Lung (tissue), 12 donors: Measurements from ENCODE around the gene ZNF618. TPM values are rescaled to one million over a fixed set of nuclear protein-coding genes. Genes with fewer than 3 reads are reported as not detected.
A peak's percentile ranks its signal among the peaks of the same experiment; 100 is the strongest.

Source experiments
- ATAC-seq: fragments of 200-7000 bp; cut with Tn5 transposase; one replicate; pipeline ENCODE4 v1.9.1; 2020; ENCODE audit warnings: moderate number of reproducible peaks; ENCODE audit not compliant: insufficient read depth, low FRiP score
- DNase-seq, 3 donors: peaks; one replicate each; pipeline ENCODE4 v3.0.0-alpha.2; 2013 to 2017
- H3K27ac ChIP-seq, 2 donors: one replicate each; pipeline ENCODE4 v1.5.1; 2013; ENCODE audit warnings: mild to moderate bottlenecking in 2 of 2, moderate library complexity in 2 of 2, control low read depth in 1 of 2, inconsistent platforms in 1 of 2, low read depth in 1 of 2, low read length in 1 of 2
- H3K27me3 ChIP-seq, 3 donors: one replicate each; pipeline ENCODE4 v1.5.1; 2013; ENCODE audit warnings: low read length in 2 of 3; ENCODE audit not compliant: control insufficient read depth in 3 of 3, insufficient read depth in 3 of 3
- H3K36me3 ChIP-seq, 4 donors: one replicate each; pipeline ENCODE4 v1.5.1; 2013; ENCODE audit warnings: low read length in 4 of 4, mild to moderate bottlenecking in 1 of 4, moderate library complexity in 1 of 4; ENCODE audit not compliant: control insufficient read depth in 4 of 4, insufficient read depth in 4 of 4
- H3K4me1 ChIP-seq, 5 donors: one replicate each; pipeline ENCODE4 v1.5.1; 2013; ENCODE audit warnings: low read length in 5 of 5, mild to moderate bottlenecking in 2 of 5, moderate library complexity in 1 of 5; ENCODE audit not compliant: control insufficient read depth in 5 of 5, insufficient read depth in 5 of 5
- H3K4me3 ChIP-seq: one replicate; pipeline ENCODE4 v1.5.1; 2013; ENCODE audit warnings: mild to moderate bottlenecking, control low read depth, moderate library complexity
- H3K9ac ChIP-seq, 2 donors: one replicate each; pipeline ENCODE4 v1.5.1; 2013; ENCODE audit warnings: low read length in 2 of 2, control low read depth in 1 of 2; ENCODE audit not compliant: insufficient read depth in 1 of 2
- H3K9me3 ChIP-seq, 4 donors: one replicate each; pipeline ENCODE4 v1.5.1; 2013; ENCODE audit warnings: low read length in 3 of 4, mild to moderate bottlenecking in 1 of 4, moderate library complexity in 1 of 4; ENCODE audit not compliant: control insufficient read depth in 4 of 4, insufficient read depth in 3 of 4
- CTCF ChIP-seq: IDR thresholded peaks from 2 replicates; pipeline ENCODE4 v1.5.1; 2012; ENCODE audit warnings: mild to moderate bottlenecking; ENCODE audit errors: control extremely low read depth, extremely low read depth
- WGBS, 2 donors: extraction: QIAGEN DNeasy Blood & Tissue Kit; methylation state at CpG; one replicate each; pipeline ENCODE4 v1.1.7; 2013; 5-methylcytosine and 5-hydroxymethylcytosine counted together
- polyA plus RNA-seq, 2 donors: library from polyadenylated mRNA; stranded (reverse); fragments of 200-250 nt; gene quantifications; one replicate each; pipeline ENCODE4 v1.2.1, GENCODE V29; 2013
- total RNA-seq, 2 donors: library from RNA; depleted of rRNA in 1 of 2; stranded (reverse); fragments of >200 nt in 1 of 2; gene quantifications; one replicate each; pipeline ENCODE4 v1.2.1, GENCODE V29; 2014 to 2021
- donor health status: control.
- donor health status: control.
- donor health status: Bipolar disorder and iron deficiency.
- donor health status: healthy.
- donor health status: DM: yes; HTN: yes; CAD: no.

Gene ZNF618
- total and polyA plus RNA-seq, 4 donors: 1.6 to 16.3 (median 6.0) TPM

GRCh38 chr9:114046875-114047274 is 170.8 kb downstream of the ZNF618 start:
- Histone ChIP-seq H3K27ac (no peak overlapping the region), H3K4me1 (no peaks in the 10 kb centered on the region), H3K36me3 (peaks cover 3 to 49% (median 36%) of the 10 kb centered on the region in 4 donors), H3K9me3 (no peaks in the 10 kb centered on the region), H3K4me3 (no peak overlapping the region), H3K27me3 (no peaks in the 10 kb centered on the region), H3K9ac (no peak overlapping the region)
- DNase-seq (no peak), ATAC-seq (no peak)
- 86 to 90% methylated on average over 1 of the region's 1 CpG for WGBS, 2 donors
- TF ChIP-seq CTCF: no peak

- no peak for ATAC-seq
- H3K4me3 ChIP-seq: no peak overlapping the region
- H3K9me3 ChIP-seq: no peaks in the 10 kb centered on the region
- 86 to 92% methylated on average over 3 of the region's 3 CpGs for WGBS, 2 donors
- TF ChIP-seq CTCF: no peak
- H3K27ac ChIP-seq: no peak overlapping the region
- H3K4me1 ChIP-seq: no peaks in the 10 kb centered on the region
- peaks cover 3 to 54% (median 40%) of the 10 kb centered on the region in 4 donors for H3K36me3 ChIP-seq
- no peaks in the 10 kb centered on the region for H3K27me3 ChIP-seq
- DNase-seq: peak in 2 of 3 donors; percentile 8 to 20
- no peak overlapping the region for H3K9ac ChIP-seq
Observed at GRCh38 chr9:114047717-114048116, 171.6 kb downstream of the ZNF618 start.

- TF ChIP-seq CTCF: no peak
- 97 to 98% methylated on average over 44 of the region's 44 CpGs for WGBS, 2 donors
- DNase-seq (no peak), ATAC-seq (no peak)
- Histone ChIP-seq H3K27me3 (no peaks in the 10 kb centered on the region), H3K9ac (no peak overlapping the region), H3K36me3 (peaks cover 0 to 54% (median 41%) of the 10 kb centered on the region in 4 donors), H3K4me1 (no peaks in the 10 kb centered on the region), H3K9me3 (no peaks in the 10 kb centered on the region), H3K27ac (no peak overlapping the region), H3K4me3 (no peak overlapping the region)
Observed at GRCh38 chr9:114048533-114049415, 172.7 kb downstream of the ZNF618 start.
